RCC 7860 (cell line): ENCODE measurements around the gene TMEM150B.
A peak's percentile ranks its signal among the peaks of the same experiment; 100 is the strongest.

Source experiments
- DNase-seq: peaks from one replicate; pipeline ENCODE4 v3.0.0-alpha.2; 2015; ENCODE audit warnings: low spot score
- FAIRE-seq: peaks from 2 replicates; lab custom pipeline; 2012; peaks lifted over from hg19 to GRCh38; lab: Jason Lieb, UNC

Gene TMEM150B, protein sequence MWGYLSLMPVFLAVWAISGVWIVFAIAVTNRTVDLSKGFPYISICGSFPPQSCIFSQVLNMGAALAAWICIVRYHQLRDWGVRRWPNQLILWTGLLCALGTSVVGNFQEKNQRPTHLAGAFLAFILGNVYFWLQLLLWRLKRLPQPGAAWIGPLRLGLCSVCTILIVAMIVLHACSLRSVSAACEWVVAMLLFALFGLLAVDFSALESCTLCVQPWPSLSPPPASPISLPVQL

DNA sequence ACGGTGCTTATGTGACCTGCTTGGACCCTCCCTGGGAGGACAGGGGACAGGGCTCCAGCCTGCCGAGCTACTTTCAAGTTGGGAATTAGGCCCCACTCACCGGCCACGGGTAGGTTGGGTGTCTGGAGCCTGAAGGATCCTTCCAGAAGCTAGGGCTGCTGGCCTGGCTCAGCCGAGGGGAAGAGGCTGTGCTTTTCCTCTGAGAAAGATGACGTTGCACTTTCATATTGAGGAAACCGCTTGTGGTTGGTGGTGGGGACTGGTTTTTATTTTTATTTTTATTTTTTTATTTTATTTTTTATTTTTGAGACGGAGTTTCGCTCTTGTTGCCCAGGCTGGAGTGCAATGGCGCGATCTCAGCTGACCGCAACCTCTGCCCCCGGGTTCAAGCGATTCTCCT is at the start of gene TMEM150B:
TMEM150B (minus strand) TSS at position 170 of the 400 bp plus-strand sequence. CDS start 4,305 bp downstream, outside the sequence.
- no peak for DNase-seq
- FAIRE-seq = no peak

DNA sequence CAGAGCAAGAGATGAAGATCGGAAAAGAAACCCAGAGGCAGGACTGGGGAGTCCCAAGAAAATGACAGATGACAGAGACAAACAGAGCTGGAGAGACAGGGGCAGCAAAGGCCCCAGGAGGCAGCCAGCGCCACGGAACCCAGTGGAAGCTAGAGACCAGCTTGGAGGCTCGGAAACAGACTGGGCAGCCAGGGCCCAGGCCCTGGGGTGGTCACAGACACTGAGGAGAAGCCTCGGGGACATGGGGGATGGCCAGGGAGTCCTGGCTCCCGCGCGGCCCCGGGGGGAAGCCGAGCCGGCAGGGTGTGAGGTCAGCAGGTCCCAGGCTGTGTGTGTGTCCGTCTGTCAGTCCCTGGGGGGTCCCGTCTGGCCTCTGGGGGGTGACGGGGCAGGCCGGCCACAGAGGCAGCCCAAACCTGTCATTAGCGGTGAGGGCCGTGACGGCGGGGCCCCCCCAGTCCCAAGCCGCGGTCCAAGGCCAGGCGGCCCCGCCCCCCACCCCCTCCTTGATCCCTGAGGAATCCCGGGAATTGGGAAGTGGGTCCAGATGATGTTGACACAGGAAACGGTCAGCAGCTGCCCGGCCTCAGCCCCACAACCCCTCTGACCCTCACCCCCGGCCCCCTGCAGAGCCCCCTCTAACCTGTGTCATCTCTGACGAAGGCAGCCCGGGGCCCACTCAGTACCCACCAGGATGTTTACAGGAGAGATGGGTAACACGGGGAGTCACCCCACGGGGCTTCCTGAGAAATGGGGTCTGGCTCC is 49.0 kb upstream of the TMEM150B start:
- peak; percentile 73 for DNase-seq
- FAIRE-seq = no peak

DNA sequence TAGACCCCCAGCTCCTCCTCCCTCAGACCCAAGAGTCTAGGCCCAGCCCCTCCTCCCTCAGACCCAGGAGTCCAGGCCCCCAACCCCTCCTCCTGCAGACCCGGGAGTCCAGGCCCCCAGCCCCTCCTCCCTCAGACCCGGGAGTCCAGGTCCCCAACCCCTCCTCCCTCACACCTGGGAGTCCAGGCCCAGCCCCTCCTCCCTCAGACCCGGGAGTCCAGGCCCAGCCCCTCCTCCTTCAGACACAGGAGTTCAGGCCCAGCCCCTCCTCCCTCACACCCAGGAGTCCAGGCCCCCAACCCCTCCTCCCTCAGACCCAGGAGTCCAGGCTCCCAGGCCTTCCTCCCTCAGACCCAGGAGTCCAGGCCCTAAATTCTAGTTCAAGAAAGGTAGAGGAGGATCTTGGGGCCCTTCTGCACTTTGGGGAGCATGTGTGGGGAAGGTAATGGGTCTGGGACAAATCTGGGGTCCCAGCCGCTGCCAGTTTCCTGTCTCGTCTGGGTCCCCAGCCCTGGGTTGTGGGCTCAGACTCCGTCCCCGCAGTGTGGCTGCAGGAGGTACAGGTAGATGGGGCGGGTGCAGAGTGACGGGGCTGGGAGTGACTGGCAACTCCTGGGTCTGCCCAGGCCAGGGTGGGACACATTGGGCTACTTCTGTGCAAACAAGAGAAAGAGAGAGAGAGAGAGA is 48.3 kb upstream of the TMEM150B start:
- DNase-seq = no peak
- no peak for FAIRE-seq

DNA sequence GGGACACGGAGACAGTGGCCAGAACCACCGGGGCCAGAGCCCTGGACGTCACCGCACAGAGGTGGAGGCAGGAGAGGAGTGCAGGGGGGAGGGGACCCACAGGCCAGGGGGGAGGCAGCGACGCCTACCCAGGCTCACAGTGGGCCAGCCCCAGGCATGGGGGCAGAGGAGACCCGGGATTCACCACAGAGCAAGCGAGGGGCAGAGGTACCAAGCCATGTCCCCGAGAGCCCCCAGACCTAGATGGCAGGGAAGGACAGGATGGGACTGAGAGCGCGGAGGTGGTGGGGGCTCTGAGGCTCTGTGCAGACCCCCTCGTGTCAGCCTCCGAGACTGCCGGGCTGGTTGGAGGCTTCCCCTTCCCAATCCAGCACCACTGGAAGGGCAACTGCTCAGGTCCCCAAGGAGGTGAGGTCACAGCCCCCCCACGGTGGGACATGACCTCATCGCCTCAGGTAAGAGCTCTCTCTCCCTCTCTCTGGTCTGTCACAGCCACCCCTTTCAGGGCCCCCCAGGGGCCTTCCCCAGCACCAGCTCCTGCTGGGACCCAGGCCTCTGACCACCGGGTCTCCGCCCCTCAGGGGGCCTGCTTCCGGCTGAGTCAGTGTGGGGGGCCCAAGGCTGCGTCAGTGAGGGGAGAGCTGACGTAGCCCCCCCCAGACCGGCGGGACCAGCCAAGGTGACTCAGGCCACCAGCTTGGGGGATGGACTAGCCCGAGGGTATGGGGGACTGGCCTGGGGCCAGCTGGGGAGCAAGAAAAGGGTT is 47.4 kb upstream of the TMEM150B start:
- DNase-seq (peak; percentile 73), FAIRE-seq (no peak)

DNA sequence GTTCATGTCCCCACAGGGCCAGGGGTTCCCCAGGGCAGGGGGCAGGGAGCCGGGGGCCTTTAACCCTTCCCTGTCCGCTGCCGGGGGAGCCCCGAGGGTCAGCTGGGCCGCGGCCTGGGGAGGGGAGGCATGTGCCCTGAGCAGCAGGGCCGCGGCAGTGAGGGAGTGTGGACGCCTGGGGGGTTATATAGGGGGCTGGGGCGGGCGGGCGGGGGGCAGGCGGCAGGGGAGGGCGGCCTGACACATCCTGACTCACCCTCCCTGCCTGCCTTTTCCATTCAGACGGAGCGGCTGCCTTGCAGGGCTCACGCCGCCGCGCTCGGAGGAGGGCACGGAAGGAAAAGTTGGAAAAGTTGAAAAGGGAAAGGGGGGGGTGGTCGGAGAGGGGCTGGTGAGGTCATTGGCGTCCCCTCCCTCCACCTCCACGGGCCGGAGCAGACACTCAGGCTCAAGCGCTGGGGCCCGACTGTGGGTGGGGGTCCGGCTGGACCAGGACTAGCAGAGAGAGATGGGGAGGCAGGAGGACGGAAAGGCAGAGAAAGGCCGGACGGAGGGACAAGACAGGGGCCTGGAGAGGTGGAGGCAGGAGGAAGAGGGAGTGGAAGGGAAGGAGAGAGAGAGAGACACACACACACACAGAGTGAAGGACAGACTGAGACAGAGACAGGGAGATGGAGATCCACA is 45.3 kb upstream of the TMEM150B start, which contains the start of gene IL11:
IL11 (minus strand) TSS at position 159 of the 684 bp plus-strand sequence; CDS start at position 6, 153 bp downstream.
- FAIRE-seq = no peak
- DNase-seq = peak; percentile 75

DNA sequence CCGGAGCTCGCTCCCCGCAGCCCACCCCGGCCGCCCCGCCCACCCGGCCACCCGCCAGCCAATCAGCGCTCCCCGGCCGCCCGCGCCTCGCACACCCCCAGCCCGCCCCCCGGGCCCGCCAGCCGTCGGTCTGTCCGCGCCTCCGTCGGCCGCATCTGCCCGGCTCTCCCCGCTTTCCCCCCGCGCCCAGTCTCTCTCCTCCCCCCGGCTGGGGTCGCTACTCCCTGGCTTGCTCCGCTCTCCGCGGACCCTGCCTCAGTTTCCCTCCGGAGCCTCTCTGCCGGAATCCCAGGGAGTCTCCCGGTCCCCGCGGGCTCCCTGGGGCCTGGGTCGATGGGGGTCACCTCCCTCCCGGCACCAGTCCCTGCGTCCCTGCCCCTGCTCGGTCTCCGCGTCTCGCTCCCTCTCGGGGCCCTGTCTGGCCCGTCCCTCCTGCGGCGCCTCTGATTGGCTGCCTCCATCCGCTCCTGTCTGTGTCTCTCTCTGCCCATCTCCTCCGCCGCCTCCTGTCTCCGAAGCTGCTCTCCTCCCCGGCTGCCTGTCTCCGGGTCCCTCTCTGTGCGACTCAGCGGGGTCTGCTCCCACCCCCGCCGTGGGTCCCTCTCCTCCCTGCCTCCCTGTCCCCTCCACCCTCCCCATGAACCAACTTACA is 44.6 kb upstream of the TMEM150B start:
- FAIRE-seq = no peak

DNA sequence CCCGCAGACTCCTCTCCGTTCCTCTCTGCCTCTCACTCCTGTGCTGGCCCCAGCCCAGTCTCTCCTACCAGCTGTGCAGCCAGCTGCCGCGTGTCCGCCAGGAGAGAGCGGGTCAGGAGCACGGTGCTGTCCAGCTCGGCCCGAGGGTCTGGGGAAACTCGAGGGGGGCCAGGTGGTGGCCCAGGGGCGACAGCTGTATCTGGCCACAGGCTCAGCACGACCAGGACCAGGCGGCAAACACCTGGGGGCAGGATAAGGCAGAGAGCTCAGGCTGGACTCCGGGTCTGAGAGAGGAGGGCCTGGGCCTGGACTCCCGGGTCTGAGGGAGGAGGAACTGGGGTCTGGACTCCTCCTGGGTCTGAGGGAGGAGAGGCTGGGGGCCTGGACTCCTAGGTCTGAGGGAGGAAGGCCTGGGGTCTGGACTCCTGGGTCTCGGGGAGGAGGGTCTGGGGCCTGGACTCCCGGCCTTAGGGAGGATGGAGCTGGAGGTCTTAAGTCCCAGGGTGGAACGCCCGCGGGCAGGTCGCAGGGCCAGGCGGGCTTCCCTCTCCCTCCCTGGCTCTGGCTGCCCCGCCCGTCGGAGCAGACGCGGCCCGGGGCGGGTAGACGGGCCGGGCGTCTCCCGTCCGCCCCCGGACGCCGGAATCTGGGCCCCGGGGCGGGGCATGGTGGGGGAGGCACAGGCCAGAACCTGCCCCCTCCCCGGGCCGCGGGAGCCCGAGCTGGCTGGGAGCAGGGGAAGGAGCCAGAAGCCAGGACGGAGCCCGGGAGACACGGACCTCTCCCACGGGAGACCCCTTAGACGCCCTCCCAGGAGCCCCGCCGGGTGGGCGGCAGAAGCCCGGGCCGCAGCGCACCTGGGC is 43.8 kb upstream of the TMEM150B start:
- FAIRE-seq = no peak
- no peak for DNase-seq

More for the DNA sequence above, 44.6 kb upstream of the TMEM150B start:
- peak; percentile 48 for DNase-seq

DNA sequence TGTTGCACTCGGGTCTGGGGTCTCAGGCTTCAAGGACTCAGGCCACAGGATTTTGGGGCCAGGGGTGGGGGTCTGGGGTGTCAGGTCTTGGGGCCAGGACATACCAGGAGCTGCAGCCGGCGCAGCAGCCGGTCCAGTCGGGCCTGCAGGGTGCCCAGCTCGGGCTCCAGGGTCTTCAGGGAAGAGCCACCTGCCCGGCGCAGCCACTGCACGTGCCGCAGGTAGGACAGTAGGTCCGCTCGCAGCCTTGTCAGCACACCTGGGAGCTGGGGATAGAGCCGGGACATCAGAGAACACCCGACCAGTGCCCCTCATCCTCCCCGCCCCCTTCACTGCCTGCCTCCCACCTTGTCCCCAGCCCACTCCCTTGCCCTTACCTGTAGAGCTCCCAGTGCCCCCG is 43.0 kb upstream of the TMEM150B start:
- FAIRE-seq = no peak
- DNase-seq = no peak

DNA sequence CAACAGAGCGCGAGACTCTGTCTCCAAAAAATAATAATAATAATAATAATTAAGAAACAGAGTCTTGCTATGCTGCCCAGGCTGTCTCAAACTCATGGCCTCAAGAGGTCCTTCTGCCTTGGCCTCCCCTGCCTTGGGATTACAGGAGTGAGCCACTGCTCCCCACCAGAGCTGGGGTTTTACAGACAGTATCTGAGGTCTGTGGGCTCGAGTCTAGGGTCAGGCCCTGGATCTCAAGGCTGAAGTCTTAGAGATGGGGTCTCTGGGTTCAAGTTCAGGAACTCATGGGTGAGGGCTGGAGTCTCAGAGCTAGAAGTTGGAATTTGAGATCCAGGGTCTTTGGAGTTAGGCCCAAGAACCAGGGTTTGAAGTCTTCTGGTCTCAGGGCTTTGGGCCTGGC is 41.6 kb upstream of the TMEM150B start:
- DNase-seq (no peak), FAIRE-seq (no peak)

DNA sequence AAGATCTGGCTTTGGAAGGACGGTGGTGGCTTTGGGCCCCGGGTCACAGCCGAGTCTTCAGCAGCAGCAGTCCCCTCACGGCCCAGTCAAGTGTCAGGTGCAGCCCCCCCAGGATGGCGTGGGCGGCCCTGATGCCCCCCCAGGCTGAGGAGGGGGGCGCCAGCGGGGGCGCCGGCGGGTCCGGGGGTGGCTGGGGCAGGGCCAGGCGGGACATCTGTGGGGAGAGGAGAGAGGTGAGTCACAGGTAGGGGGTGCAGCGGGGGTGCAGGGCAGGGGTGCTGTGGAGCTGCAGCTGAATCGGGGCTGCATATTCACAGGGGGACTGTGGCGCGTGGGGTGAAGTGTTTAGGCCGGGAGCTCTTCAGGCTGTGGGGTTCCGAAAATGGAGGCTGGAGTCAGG is 40.8 kb upstream of the TMEM150B start:
- DNase-seq (no peak), FAIRE-seq (no peak)

DNA sequence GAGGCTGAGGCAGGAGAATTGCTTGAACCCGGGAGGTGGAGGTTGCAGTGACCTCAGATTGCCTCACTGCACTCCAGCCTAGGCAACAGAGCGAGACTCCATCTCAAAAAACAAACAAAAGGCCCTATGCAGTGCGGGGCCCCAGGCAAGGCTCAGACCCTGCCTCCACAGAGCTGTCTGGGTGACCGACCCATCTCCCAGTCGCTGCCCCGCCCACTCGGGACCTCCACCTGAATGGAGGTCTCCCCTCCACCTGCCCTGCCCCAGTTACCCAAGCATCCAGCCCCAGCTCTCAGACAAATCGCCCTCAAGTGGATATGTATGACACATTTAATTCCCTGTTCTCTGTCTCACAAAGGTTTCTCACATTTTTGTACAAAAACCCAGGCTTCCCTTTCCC is 40.1 kb upstream of the TMEM150B start:
- DNase-seq = no peak
- FAIRE-seq = no peak

DNA sequence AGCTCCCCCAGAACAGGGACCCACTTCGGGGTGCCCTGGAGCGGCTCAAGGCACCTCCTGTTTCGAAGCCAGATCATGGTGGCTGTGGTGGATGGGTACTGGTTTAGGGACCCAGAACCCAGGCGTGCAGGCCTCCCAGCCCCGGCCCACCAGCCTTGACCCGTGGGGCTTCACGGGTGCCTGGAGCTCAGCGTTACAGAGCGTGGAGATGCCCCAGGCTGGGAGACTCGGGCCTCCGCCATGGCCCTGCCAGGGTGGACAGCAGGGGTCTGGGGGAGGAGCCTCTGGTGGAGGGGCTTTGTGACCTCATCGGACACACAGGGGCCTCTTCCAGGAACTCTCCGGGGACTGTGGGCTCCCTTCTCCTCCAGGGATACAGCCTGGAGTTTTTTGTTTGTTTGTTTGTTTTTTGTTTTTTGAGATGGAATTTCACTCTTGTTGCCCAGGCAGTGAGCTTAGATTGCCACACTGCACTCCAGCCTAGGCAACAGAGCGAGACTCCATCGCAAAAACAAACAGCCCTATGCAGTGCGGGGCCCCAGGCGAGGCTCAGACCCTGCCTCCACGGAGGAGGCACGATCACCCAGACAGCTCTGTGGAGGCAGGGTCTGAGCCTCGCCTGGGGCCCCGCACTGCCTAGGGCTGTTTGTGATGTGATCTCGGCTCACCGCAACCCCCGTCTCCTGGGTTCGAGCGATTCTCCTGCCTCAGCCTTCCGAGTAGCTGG is 38.0 kb upstream of the TMEM150B start, which contains the start of gene GARIN5B:
GARIN5B (minus strand) TSS at position 271 of the 727 bp plus-strand sequence; CDS start at position 77, 194 bp downstream.
- FAIRE-seq (no peak), DNase-seq (no peak)

DNA sequence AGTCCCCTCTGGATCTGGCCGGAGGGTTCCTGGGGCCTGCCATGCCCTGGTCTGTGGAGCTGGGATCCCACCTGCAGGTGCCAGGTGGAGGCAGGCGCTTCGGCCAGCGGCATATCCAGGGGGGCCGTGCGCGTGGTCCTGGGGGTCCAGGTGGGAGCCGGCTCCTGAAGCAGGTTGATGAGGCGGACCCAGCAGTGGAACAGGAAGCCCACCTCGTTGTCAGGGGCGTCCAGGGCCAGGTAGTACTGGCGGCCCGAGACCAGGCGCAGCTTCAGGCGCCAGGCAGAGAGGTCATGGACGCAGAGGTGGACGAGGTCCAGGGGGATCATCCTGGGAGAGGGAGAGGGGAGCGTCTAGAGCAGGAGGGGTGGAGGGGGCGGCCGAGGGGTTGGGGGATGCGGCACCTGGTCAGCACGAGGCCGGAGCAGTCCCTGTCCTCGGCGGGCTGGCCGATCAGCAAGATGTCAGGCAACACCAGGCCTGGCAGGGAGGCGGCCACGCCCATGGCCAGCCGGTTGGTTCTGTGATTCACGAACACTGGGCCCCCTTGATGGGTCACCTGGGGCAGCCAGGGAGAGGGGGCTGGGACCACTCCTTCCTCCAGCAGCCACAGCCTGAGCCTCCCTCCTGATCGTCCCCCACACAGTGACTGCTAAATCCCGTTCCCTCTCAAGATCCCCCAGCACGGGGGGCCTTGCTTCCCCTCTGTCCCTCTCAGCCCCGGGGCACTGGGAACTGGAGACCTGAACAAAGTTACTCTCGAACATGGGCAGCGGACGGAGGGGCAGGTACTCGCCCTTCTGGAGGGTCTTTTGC is 37.2 kb upstream of the TMEM150B start:
- no peak for FAIRE-seq
- DNase-seq = no peak

DNA sequence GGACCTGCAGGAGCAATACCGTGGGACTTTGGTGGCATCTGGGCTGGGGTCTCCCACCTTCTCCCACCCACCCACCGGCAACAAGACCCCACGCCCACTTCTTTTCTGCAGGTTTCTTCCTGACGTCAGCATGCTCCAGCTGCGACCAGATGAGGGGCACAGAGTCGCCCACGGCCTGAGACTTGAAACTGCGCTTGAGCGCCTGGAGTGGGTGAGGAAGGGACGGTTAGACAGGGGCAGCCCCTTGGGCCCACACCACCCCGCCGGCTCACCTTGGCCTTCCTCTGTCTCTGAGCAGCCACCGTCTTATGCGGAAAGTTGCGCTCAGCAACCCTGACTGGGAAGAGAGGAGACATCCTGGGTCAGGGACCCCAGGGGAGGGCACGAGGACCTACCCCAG is 35.8 kb upstream of the TMEM150B start:
- no peak for DNase-seq
- no peak for FAIRE-seq

DNA sequence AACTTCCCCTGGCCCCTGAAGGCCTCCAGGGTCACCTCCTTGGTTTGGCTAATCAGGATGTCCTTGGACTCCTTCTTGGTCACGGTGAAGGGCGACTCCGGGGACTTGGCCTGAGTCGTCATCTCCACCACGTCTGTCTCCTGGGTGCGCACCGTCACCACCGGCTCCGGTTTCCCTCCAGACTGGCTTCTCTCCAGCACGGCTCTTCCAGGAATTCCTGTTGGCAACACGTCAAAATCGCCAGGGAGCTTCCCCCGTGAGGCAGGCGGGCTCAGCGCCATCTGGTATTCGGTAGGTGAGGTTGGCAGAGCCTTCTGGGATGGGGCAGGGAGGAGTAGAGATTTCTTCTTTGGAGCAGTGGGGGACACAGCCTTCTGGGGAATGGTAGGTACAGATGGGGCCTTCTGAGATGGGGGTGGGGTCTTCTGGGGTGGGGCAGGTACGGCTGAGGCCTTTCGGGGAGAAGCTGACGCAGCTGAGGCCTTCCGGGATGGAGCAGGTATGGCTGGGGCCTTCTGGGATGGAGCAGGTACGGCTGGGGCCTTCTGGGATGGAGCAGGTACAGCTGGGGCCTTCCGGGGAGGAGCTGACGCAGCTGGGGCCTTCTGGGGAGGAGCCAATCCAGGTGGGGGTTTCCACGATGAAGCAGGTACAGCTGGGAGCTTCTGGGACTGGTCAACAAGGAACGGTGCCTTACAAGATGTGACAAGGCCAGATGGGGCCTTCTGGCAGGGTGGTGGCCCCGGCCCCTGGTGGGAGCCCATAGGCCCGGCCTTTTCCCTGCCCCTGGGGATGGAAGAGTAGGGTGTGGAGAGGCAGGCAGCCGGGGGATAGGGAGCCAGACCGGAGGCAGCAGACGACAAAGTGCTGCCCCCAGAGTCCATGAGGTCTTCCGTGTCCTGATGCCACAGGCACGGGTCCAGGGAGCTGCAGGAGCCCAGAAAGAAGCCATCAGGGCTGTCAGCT is 34.1 kb upstream of the TMEM150B start:
- FAIRE-seq (no peak), DNase-seq (no peak)

DNA sequence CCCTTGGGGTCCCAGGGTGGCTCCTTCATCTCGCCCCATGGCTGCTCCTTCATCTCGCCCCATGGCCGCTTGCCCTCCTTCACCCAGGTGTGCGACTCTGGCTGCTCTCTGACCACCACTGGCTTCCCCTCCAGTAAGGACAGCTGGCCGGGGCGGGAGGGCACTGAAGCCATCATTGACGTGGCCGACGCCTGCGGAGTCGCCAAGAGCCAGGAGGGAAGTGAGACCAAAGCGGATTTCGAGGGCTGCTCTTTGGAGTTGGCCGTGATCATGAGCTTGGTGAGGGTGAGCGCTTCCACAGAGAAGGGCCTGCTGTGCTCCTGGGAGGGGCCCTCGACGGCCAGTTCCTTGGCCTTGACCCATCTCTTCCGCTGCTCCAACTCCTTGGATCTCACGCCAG is 33.4 kb upstream of the TMEM150B start:
- no peak for DNase-seq
- FAIRE-seq = no peak
